Transverse colon (tissue), 4 donors: Measurements from ENCODE around the gene TOMM22.

ENCODE experiments used
- EP300 ChIP-seq: sonication (generic); formaldehyde crosslinking; IDR thresholded peaks from one replicate; pipeline ENCODE4 v1.6.1; 2017; ENCODE audit warnings: antibody characterized with exemption, low read depth
- POLR2A ChIP-seq: fragments of 450-650 bp; IDR thresholded peaks from one replicate; pipeline ENCODE4 v1.6.1; 2016; ENCODE audit warnings: antibody characterized with exemption, mild to moderate bottlenecking, moderate library complexity
- POLR2AphosphoS5 ChIP-seq, 3 donors: sonication (generic); formaldehyde crosslinking; IDR thresholded peaks; one replicate each; pipeline ENCODE4 v1.6.1; 2016; ENCODE audit warnings: antibody characterized with exemption in 3 of 3
- TF ChIP-seq, protein P1 (sequence below), 5 experiments: fragments of 200-600 bp in 3 of 5; fragments of 450-650 bp in 2 of 5; sonication (generic) in 3 of 5; IDR thresholded peaks; 1 replicate in 2 of 5; 2 replicates in 3 of 5; pipeline ENCODE4 v1.5.1; 2016 to 2017; ENCODE audit warnings: antibody characterized with exemption in 5 of 5, inconsistent platforms in 3 of 5, mild to moderate bottlenecking in 2 of 5, moderate library complexity in 1 of 5

DNA sequence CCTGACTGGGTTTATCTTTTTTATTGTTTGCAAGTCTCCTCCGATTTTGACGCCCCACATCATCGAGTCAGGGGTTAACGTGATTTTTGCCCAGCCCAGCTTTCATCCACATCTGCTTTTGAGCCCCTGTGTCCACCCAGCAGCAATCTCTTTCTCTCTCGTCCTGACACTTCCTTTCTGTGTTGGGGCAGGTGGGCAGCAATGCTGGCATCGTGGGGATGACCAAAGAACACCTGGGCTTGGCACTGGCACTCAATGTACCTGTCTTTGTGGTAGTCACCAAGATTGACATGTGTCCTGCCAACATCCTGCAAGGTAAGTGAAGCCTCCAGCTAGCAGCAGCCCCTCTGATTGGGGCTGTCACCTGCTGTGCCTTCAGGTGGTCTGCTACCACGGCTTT lies 39.8 kb downstream of the TOMM22 start:
- no peak for TF ChIP-seq POLR2A
- TF ChIP-seq, protein P1, sequence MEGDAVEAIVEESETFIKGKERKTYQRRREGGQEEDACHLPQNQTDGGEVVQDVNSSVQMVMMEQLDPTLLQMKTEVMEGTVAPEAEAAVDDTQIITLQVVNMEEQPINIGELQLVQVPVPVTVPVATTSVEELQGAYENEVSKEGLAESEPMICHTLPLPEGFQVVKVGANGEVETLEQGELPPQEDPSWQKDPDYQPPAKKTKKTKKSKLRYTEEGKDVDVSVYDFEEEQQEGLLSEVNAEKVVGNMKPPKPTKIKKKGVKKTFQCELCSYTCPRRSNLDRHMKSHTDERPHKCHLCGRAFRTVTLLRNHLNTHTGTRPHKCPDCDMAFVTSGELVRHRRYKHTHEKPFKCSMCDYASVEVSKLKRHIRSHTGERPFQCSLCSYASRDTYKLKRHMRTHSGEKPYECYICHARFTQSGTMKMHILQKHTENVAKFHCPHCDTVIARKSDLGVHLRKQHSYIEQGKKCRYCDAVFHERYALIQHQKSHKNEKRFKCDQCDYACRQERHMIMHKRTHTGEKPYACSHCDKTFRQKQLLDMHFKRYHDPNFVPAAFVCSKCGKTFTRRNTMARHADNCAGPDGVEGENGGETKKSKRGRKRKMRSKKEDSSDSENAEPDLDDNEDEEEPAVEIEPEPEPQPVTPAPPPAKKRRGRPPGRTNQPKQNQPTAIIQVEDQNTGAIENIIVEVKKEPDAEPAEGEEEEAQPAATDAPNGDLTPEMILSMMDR (IDR thresholded peaks at IDR 0.05), result no peak
- no peak for TF ChIP-seq POLR2AphosphoS5 (IDR thresholded peaks at IDR 0.05)
- no peak for TF ChIP-seq EP300
